Measurements from ENCODE around the gene EIF5A. TPM values are rescaled to one million over a fixed set of nuclear protein-coding genes. Genes with fewer than 3 reads are reported as not detected.

EIF5A gene
- total RNA-seq, 1 experiment from 2014 or later = 345 TPM

- H3K4me1 ChIP-seq = peaks cover 3% of the 10 kb centered on the region; the same call in 1 of the 2 replicates
- Mint-ChIP-seq H3K9me3 (ENCODE audit: unreplicated experiment) (no peaks in the 10 kb centered on the region), H3K4me1 (ENCODE audit: low read depth, unreplicated experiment) (peaks cover 8% of the 10 kb centered on the region), H3K27ac (ENCODE audit: unreplicated experiment) (no peak overlapping the region), H3K36me3 (ENCODE audit: insufficient read depth, unreplicated experiment) (peaks cover 5% of the 10 kb centered on the region), H3K27me3 (ENCODE audit: insufficient read depth, unreplicated experiment) (no peaks in the 10 kb centered on the region), H3K4me3 (ENCODE audit: unreplicated experiment) (no peak overlapping the region)
- no peak for DNase-seq
- no peaks in the 10 kb centered on the region for H3K36me3 ChIP-seq (ENCODE audit: control insufficient read depth, insufficient read depth, low read length)
- CTCF ChIA-PET = no interaction called here
- H3K4me3 ChIP-seq (ENCODE audit: low read depth, low read length) = no peak overlapping the region
- no peak for TF ChIP-seq CTCF (IDR thresholded peaks at IDR 0.05; ENCODE audit: insufficient read depth in 1 of 2, low read depth in 1 of 2, low read length in 1 of 2, severe bottlenecking in 1 of 2, unreplicated experiment in 1 of 2)
- H3K27me3 ChIP-seq (replicated peaks; ENCODE audit: control insufficient read depth, insufficient read depth, low read length) = no peaks in the 10 kb centered on the region
- no TSS peak for BruUV-seq (replicated peaks)
- POLR2A ChIA-PET = no interaction called here
- H3K9me3 ChIP-seq = no peaks in the 10 kb centered on the region
- intact Hi-C loops (cut with micrococcal nuclease; ENCODE audit: unreplicated experiment) = no loop called here
Observed at GRCh38 chr17:7279448-7279847, 28.0 kb upstream of the EIF5A start.

DNA sequence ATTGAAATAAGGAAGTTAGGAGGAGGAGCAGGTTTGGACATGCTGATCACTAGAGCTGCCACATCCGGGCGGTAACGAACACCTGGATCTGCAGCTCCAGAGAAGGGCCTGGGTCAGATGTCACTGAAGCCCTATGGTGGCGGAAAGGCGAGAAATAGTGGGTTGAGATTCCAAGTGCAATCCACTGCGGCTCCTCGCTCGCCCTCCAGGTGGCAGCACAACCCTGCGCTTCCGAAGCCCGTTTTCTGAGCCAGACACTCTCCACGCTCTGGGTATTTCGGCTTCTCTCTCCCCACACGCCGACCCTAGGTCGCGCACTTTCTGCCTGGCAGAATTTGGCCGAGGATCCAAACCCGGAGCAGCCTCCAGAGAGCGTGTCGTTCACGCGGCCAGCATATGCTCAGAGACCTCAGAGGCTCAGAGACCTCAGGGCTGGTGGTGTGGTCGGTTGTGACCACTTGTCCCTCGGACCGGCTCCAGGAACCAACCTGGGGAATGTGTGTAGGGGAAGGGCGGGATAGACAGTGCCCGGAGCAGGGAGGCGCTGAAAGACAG is 26.8 kb upstream of the EIF5A start:
- Mint-ChIP-seq H3K9me3 (ENCODE audit: unreplicated experiment) (no peaks in the 10 kb centered on the region), H3K27ac (ENCODE audit: unreplicated experiment) (peak overlapping the region; percentile 85), H3K27me3 (ENCODE audit: insufficient read depth, unreplicated experiment) (no peaks in the 10 kb centered on the region), H3K36me3 (ENCODE audit: insufficient read depth, unreplicated experiment) (peaks cover 5% of the 10 kb centered on the region), H3K4me3 (ENCODE audit: unreplicated experiment) (peak overlapping the region; percentile 85), H3K4me1 (ENCODE audit: low read depth, unreplicated experiment) (peaks cover 8% of the 10 kb centered on the region)
- H3K36me3 ChIP-seq (ENCODE audit: control insufficient read depth, insufficient read depth, low read length) = no peaks in the 10 kb centered on the region
- no TSS peak for BruUV-seq (replicated peaks)
- no peaks in the 10 kb centered on the region for H3K9me3 ChIP-seq
- TF ChIP-seq CTCF (IDR thresholded peaks at IDR 0.05; ENCODE audit: insufficient read depth in 1 of 2, low read depth in 1 of 2, low read length in 1 of 2, severe bottlenecking in 1 of 2, unreplicated experiment in 1 of 2) = peak; percentile 59 to 68
- peak overlapping the region; percentile 38 for H3K4me3 ChIP-seq (ENCODE audit: low read depth, low read length)
- DNase-seq = peak; percentile 67 to 81
- ChIA-PET CTCF (interaction anchor here (0.7 to 1.8 kb wide), 5 partner anchors 11 to 370 kb away, joined by 3 to 20 read pairs (median 6); partner anchors contain the start of gene ATP1B2), POLR2A (interaction anchor here (0.8 to 1.5 kb wide), 3 partner anchors 11 to 124 kb away, joined by 3 to 5 read pairs (median 3); partner anchors contain the start of gene TMEM256)
- intact Hi-C loops (cut with micrococcal nuclease; ENCODE audit: unreplicated experiment) = loop anchor here (1.0 kb wide), 2 partner anchors 14 to 65 kb away; partner anchors contain the start of gene YBX2
- no peaks in the 10 kb centered on the region for H3K27me3 ChIP-seq (replicated peaks; ENCODE audit: control insufficient read depth, insufficient read depth, low read length)
- H3K4me1 ChIP-seq = peaks cover 3% of the 10 kb centered on the region; the same call in 1 of the 2 replicates

DNA sequence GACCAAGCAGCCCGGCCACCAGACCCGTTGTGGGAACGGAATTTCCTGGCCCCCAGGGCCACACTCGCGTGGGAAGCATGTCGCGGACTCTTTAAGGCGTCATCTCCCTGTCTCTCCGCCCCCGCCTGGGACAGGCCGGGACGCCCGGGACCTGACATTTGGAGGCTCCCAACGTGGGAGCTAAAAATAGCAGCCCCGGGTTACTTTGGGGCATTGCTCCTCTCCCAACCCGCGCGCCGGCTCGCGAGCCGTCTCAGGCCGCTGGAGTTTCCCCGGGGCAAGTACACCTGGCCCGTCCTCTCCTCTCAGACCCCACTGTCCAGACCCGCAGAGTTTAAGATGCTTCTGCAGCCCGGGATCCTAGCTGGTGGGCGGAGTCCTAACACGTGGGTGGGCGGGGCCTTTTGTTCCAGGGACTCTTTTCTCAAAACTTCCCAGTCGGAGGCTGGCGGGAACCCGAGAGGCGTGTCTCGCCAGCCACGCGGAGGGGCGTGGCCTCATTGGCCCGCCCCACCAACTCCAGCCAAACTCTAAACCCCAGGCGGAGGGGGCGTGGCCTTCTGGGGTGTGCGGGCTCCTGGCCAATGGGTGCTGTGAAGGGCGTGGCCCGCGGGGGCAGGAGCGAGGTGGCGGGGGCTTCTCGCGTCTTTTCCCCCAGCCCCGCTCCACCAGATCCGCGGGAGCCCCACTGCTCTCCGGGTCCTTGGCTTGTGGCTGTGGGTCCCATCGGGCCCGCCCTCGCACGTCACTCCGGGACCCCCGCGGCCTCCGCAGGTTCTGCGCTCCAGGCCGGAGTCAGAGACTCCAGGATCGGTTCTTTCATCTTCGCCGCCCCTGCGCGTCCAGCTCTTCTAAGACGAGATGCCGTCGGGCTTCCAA is 26.1 kb upstream of the EIF5A start, which contains the start of gene SLC2A4:
TSS of gene SLC2A4 (plus strand) at position 645 of the 879 bp plus-strand sequence. CDS start at position 862, 217 bp downstream.
- Mint-ChIP-seq H3K4me3 (ENCODE audit: unreplicated experiment) (peak within 1 kb of the TSS; percentile 85), H3K4me1 (ENCODE audit: low read depth, unreplicated experiment) (peaks cover 8% of the 10 kb centered on the region), H3K27ac (ENCODE audit: unreplicated experiment) (peak within 1 kb of the TSS; percentile 85), H3K36me3 (ENCODE audit: insufficient read depth, unreplicated experiment) (peaks cover 5% of the 10 kb centered on the region), H3K9me3 (ENCODE audit: unreplicated experiment) (no peaks in the 10 kb centered on the region), H3K27me3 (ENCODE audit: insufficient read depth, unreplicated experiment) (no peaks in the 10 kb centered on the region)
- peak within 1 kb of the TSS; percentile 54 for H3K4me3 ChIP-seq (ENCODE audit: low read depth, low read length)
- POLR2A ChIA-PET = interaction anchor here (0.6 to 1.5 kb wide), 5 partner anchors 10 to 279 kb away, joined by 3 to 5 read pairs (median 3); partner anchors contain the start of gene TMEM256
- TF ChIP-seq CTCF (IDR thresholded peaks at IDR 0.05; ENCODE audit: insufficient read depth in 1 of 2, low read depth in 1 of 2, low read length in 1 of 2, severe bottlenecking in 1 of 2, unreplicated experiment in 1 of 2) = no peak
- intact Hi-C loops (cut with micrococcal nuclease; ENCODE audit: unreplicated experiment) = loop anchor here (1.0 kb wide), 1 partner anchor 13 kb away; the partner anchor contains the start of gene YBX2
- CTCF ChIA-PET = interaction anchor here (0.6 to 1.8 kb wide), 9 partner anchors 11 to 603 kb away, joined by 3 to 20 read pairs (median 6); partner anchors contain the start of gene ATP1B2
- no peaks in the 10 kb centered on the region for H3K36me3 ChIP-seq (ENCODE audit: control insufficient read depth, insufficient read depth, low read length)
- H3K4me1 ChIP-seq = peaks cover 3% of the 10 kb centered on the region; the same call in 1 of the 2 replicates
- no peaks in the 10 kb centered on the region for H3K9me3 ChIP-seq
- no TSS peak for BruUV-seq (replicated peaks)
- H3K27me3 ChIP-seq (replicated peaks; ENCODE audit: control insufficient read depth, insufficient read depth, low read length) = no peaks in the 10 kb centered on the region
- peak; percentile 91 to 92 for DNase-seq

Measured in Caco-2 (cell line).